Testis (tissue), 3 donors: ENCODE data around the gene TRPC1. TPM values are rescaled to one million over a fixed set of nuclear protein-coding genes. Genes with fewer than 3 reads are reported as not detected.
A peak's percentile ranks its signal among the peaks of the same experiment; 100 is the strongest.
"Not testable (repeated sequence)": the region's sequence is repeated elsewhere in the genome, so short reads cannot be mapped to it uniquely, and the experiment has no call there.

Experiments
- DNase-seq: peaks from one replicate; pipeline ENCODE4 v3.0.0-alpha.2; 2019
- H3K27ac ChIP-seq, 2 donors: fragments of 200-600 bp; sonication (generic); one replicate each; pipeline ENCODE4 v1.5.1; 2019
- H3K27me3 ChIP-seq: fragments of 200-600 bp; sonication (generic); one replicate; pipeline ENCODE4 v1.5.1; 2019
- H3K36me3 ChIP-seq: fragments of 200-600 bp; sonication (generic); one replicate; pipeline ENCODE4 v1.5.1; 2017; ENCODE audit warnings: low read depth; ENCODE audit errors: missing control alignments
- H3K4me1 ChIP-seq: fragments of 200-600 bp; sonication (generic); one replicate; pipeline ENCODE4 v1.5.1; 2019
- H3K4me3 ChIP-seq, 2 donors: fragments of 200-600 bp; sonication (generic); one replicate each; pipeline ENCODE4 v1.5.1; 2017 to 2019
- H3K9me3 ChIP-seq: fragments of 200-600 bp; sonication (generic); one replicate; pipeline ENCODE4 v1.5.1; 2017
- POLR2A ChIP-seq: fragments of 450-650 bp; IDR thresholded peaks from one replicate; pipeline ENCODE4 v1.6.1; 2017; ENCODE audit warnings: antibody characterized with exemption, mild to moderate bottlenecking, moderate library complexity
- WGBS, 2 donors: methylation state at CpG; one replicate each; pipeline ENCODE4 v1.1.5; 2018; 5-methylcytosine and 5-hydroxymethylcytosine counted together
- intact Hi-C: fragments of 100-400 bp; cut with DNase I; formaldehyde crosslinking; loops from one replicate; pipeline ENCODE4 v1.15.1; 2023; ENCODE audit warnings: low total_unique reads
- polyA plus RNA-seq: library from polyadenylated mRNA; stranded (reverse); fragments of 350-450 nt; fragmentation: Illumina TruSeq; extraction: RNeasy Lipid Tissue Mini Kit (QIAGEN cat#74804); gene quantifications from one replicate; pipeline ENCODE4 v1.2.3, GENCODE V29; 2014; ENCODE audit warnings: low read depth, low replicate concordance; ENCODE audit not compliant: insufficient read depth
- total RNA-seq, 2 donors: library from RNA; depleted of rRNA; stranded (reverse); fragments of >200 nt; gene quantifications; one replicate each; pipeline ENCODE4 v1.2.3, GENCODE V29; 2016
- TF ChIP-seq, protein P1 (sequence below), 3 experiments: fragments of 450-650 bp in 2 of 3; fragments of 200-600 bp in 1 of 3; sonication (generic) in 1 of 3; IDR thresholded peaks; one replicate each; pipeline ENCODE4 v1.5.1; 2016 to 2019; ENCODE audit warnings: antibody characterized with exemption in 3 of 3, mild to moderate bottlenecking in 2 of 3, moderate library complexity in 1 of 3

Gene TRPC1
- total and polyA plus RNA-seq, 3 donors from 2014 or later = 9.2 to 24.8 (median 23.1) TPM

DNA sequence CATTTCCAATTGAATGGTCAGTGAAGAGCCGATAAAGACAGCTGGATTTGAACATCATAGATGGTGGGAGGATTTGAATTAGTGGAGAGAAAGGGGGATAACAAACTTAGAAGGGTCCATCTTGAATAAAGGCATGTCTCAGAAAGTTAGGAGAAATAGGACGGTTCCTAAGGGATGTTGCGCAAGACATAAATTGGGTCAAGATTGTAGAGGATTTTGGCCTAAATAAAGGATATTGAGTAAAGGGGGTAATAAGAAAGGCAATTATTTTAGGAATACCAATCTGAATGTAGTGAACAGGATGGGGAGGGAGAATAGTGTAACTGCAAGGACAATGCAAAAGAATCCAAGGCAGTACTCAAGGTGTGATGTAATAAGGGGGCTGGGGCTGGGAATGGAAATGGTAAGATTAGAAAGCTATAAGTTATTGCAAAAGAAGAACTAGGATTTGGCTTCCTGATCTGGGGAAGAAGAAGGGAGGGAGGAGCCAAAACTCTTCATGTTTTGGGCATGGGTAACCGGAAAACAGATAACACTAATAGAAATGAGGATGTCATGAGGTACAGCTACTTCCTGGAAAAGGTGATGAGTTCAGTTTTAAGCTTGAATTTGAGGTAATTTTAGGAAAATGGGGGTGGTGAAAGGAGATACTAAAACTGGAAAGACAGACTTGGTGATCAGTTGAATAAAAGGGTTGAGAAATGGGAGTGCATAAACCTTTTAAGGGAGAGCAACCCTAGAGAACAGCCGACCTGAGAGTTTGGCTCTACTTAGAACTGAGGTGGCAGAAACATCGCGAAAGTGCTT, 17.3 kb upstream of the TRPC1 start:
- no peak for DNase-seq
- Histone ChIP-seq H3K4me1 (no peaks in the 10 kb centered on the region), H3K27ac (no peak overlapping the region), H3K9me3 (no peaks in the 10 kb centered on the region), H3K36me3 (no peaks in the 10 kb centered on the region), H3K4me3 (no peak overlapping the region), H3K27me3 (no peaks in the 10 kb centered on the region)
- 84 to 88% methylated on average over 7 of the region's 7 CpGs for WGBS, 2 donors
- TF ChIP-seq POLR2A = no peak
- TF ChIP-seq, protein P1, sequence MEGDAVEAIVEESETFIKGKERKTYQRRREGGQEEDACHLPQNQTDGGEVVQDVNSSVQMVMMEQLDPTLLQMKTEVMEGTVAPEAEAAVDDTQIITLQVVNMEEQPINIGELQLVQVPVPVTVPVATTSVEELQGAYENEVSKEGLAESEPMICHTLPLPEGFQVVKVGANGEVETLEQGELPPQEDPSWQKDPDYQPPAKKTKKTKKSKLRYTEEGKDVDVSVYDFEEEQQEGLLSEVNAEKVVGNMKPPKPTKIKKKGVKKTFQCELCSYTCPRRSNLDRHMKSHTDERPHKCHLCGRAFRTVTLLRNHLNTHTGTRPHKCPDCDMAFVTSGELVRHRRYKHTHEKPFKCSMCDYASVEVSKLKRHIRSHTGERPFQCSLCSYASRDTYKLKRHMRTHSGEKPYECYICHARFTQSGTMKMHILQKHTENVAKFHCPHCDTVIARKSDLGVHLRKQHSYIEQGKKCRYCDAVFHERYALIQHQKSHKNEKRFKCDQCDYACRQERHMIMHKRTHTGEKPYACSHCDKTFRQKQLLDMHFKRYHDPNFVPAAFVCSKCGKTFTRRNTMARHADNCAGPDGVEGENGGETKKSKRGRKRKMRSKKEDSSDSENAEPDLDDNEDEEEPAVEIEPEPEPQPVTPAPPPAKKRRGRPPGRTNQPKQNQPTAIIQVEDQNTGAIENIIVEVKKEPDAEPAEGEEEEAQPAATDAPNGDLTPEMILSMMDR (IDR thresholded peaks at IDR 0.05) = no peak
- intact Hi-C loops = no loop called here

DNA sequence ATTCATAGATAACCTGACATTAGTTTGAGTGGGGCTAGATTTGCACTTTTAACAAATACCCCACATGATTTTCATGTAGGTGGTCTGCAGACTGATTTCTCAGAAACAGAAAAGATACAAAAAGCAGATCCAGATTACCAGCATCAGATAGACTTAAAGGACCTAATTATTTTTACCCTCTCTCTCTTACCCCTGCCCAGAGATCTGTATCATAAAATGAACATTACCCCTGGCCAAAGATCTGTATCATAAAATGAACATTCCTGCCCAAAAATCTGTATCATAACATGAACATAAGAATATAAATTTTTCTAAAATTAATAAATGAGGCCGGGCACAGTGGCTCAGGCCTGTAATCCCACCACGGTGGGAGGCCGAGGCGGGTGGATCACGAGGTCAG, 14.6 kb upstream of the TRPC1 start:
- WGBS, 2 donors = 92 to 96% methylated on average over 5 of the region's 5 CpGs
- intact Hi-C loops = no loop called here
- TF ChIP-seq, protein P1 (IDR thresholded peaks at IDR 0.05) = no peak
- TF ChIP-seq POLR2A = no peak

DNA sequence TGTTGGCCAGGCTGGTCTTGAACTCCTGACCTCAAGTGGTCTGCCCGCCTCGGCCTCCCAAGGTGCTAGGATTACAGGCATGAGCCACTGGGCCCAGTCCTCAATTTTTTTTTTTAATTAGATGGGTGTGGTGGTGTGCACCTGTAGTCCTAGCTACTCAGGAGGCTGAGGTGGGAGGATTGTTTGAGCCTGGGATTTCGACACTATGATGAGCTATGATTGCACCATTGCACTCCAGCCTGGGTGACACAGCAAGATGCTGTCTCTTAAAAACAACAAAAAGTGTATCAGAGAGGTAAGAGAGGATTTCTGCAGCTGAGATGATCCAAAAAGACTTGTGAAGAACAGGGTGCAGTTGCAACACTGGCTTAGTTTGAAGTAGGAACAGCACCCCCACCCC, 9.0 kb upstream of the TRPC1 start:
- H3K27me3 ChIP-seq, H3K4me3 ChIP-seq, DNase-seq, intact Hi-C loops, H3K36me3 ChIP-seq, H3K27ac ChIP-seq, H3K9me3 ChIP-seq, H3K4me1 ChIP-seq: not testable (repeated sequence)
- 90 to 98% methylated on average over 3 of the region's 3 CpGs for WGBS, 2 donors

More for the DNA sequence above, 14.6 kb upstream of the TRPC1 start:
- DNase-seq = no peak
- Histone ChIP-seq H3K9me3 (no peaks in the 10 kb centered on the region), H3K4me1 (no peaks in the 10 kb centered on the region), H3K27me3 (no peaks in the 10 kb centered on the region), H3K4me3 (no peak overlapping the region), H3K27ac (no peak overlapping the region), H3K36me3 (no peaks in the 10 kb centered on the region)

DNA sequence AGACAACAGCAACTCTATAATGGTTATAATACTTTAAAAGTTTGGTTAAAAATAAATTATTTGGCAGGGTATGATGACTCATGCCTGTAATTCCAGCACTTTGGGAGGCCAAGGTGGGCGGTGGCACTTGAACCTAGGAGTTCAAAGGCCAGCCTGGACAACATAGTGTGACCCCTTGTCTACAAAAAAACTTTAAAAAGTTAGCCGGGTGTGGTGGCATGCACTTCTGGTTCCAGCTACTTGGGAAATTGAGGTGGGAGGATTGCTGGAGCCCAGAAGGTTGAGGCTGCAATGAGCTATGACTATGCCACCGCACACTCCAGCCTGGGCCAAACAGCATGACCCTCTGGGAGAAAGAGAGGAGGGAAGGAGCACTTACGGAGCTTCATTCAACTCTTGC, 7.7 kb upstream of the TRPC1 start:
- Histone ChIP-seq H3K27me3 (no peaks in the 10 kb centered on the region), H3K36me3 (no peaks in the 10 kb centered on the region), H3K4me3 (no peak overlapping the region), H3K9me3 (no peaks in the 10 kb centered on the region), H3K27ac (no peak overlapping the region), H3K4me1 (no peaks in the 10 kb centered on the region)
- TF ChIP-seq, protein P1 (IDR thresholded peaks at IDR 0.05) = no peak
- no peak for TF ChIP-seq POLR2A
- DNase-seq = no peak
- intact Hi-C loops = no loop called here
- 87 to 90% methylated on average over 4 of the region's 4 CpGs for WGBS, 2 donors

DNA sequence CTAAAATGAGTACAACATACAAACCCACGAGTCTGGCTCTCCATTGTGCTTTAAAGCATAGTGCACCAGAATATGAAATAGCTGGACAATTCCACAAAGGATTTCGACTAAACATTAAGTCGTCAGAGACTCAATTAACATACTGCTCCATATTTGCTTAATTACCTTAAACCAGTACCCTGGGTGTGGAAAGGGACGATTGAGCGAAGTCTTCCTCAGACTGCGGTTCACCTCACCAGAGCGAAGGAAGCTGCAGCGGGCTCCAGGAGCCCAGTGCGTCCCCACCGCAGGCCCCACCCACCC, 218 bp upstream of the TRPC1 start:
- peak overlapping the region; percentile 90 to 94 for H3K27ac ChIP-seq
- no peaks in the 10 kb centered on the region for H3K4me1 ChIP-seq
- no peak for DNase-seq
- intact Hi-C loops = no loop called here
- no peaks in the 10 kb centered on the region for H3K36me3 ChIP-seq
- peak overlapping the region; percentile 84 to 95 for H3K4me3 ChIP-seq
- no peaks in the 10 kb centered on the region for H3K9me3 ChIP-seq
- 0% methylated on average over 3 to 9 of the region's 10 CpGs for whole genome bisulfite sequencing, 2 donors
- TF ChIP-seq POLR2A = no peak
- TF ChIP-seq, protein P1 (IDR thresholded peaks at IDR 0.05) = no peak
- no peaks in the 10 kb centered on the region for H3K27me3 ChIP-seq
